ENCODE measurements around the gene CCSER1. TPM values are rescaled to one million over a fixed set of nuclear protein-coding genes. Genes with fewer than 3 reads are reported as not detected.

CCSER1 gene
- total and polyA plus RNA-seq, 4 donors = 0.61 to 23.0 (median 3.8) TPM

DNA sequence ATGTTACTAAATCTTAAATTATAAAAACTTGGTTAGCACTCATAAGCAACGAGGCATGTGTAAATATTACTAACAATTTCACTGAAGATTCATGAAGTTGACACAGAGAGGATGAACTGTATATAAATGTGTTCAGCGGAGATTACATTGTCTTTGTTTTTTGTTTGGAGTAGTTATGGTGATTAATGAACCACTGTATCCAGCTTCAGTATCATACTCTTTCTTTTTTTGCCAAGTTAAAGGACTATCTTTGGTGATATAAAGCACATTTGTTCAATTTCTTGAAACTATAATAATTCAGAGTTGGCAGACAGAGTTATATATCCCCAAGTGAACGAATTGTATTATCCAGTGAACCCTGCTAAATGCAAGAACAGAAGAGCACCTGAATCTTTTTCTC is 497.6 kb downstream of the CCSER1 start:
- Histone ChIP-seq H3K27me3 (ENCODE audit: control insufficient read depth in 3 of 3, insufficient read depth in 3 of 3, low read length in 2 of 3) (no peaks in the 10 kb centered on the region), H3K36me3 (ENCODE audit: control insufficient read depth in 4 of 4, insufficient read depth in 4 of 4, low read length in 4 of 4) (no peaks in the 10 kb centered on the region), H3K4me1 (ENCODE audit: control insufficient read depth in 5 of 5, insufficient read depth in 5 of 5, low read length in 5 of 5) (no peaks in the 10 kb centered on the region), H3K9ac (ENCODE audit: insufficient read depth in 1 of 2, low read length in 2 of 2) (no peak overlapping the region), H3K9me3 (ENCODE audit: control insufficient read depth in 4 of 4, insufficient read depth in 3 of 4, low read length in 3 of 4) (no peaks in the 10 kb centered on the region), H3K4me3 (no peak overlapping the region), H3K27ac (ENCODE audit: low read depth in 1 of 2, low read length in 1 of 2) (no peak overlapping the region)
- TF ChIP-seq, protein P1, sequence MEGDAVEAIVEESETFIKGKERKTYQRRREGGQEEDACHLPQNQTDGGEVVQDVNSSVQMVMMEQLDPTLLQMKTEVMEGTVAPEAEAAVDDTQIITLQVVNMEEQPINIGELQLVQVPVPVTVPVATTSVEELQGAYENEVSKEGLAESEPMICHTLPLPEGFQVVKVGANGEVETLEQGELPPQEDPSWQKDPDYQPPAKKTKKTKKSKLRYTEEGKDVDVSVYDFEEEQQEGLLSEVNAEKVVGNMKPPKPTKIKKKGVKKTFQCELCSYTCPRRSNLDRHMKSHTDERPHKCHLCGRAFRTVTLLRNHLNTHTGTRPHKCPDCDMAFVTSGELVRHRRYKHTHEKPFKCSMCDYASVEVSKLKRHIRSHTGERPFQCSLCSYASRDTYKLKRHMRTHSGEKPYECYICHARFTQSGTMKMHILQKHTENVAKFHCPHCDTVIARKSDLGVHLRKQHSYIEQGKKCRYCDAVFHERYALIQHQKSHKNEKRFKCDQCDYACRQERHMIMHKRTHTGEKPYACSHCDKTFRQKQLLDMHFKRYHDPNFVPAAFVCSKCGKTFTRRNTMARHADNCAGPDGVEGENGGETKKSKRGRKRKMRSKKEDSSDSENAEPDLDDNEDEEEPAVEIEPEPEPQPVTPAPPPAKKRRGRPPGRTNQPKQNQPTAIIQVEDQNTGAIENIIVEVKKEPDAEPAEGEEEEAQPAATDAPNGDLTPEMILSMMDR (IDR thresholded peaks at IDR 0.05; ENCODE audit: control extremely low read depth, extremely low read depth) = no peak
- peak in 2 of 3 donors; percentile 6 to 30 for DNase-seq
- no peak for ATAC-seq (ENCODE audit: insufficient read depth, low FRiP score)
- 42 to 60% methylated on average over 3 of the region's 3 CpGs for WGBS, 2 donors

DNA sequence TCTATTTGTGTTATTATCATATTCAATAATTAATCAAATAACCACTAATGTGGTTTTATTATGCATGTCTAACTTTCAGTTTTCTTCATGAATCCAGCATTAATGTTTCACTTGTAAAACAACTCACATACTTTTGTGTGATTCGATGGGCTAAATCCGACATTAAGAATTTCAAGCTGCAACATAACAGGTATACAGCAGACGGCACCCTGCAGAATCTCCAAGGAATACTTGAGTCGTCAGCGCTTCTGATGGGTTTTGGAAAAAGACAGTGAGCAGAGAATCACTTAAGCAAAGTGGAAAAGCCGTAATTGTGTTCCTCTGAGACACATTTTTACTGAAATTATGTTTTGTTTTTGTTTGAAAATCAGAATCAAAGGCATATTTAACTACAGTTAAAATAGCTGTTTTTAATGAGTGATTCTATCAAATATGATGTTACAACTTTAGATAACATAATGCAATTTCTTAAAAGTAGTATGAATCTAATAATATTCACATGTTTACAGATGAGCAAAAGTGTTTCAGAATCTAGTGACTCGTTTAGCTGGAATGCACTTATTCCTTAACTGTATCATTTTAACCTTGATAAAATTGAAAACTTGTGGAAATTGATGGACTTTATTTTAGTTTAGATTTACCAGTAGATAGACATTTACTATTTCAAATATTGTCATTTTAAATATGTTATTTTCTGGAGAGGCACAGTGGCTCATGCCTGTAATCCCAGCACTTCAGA is 514.8 kb downstream of the CCSER1 start:
- H3K9me3 ChIP-seq (ENCODE audit: control insufficient read depth in 4 of 4, insufficient read depth in 3 of 4, low read length in 3 of 4) = no peaks in the 10 kb centered on the region
- TF ChIP-seq, protein P1 (IDR thresholded peaks at IDR 0.05; ENCODE audit: control extremely low read depth, extremely low read depth) = no peak
- no peaks in the 10 kb centered on the region for H3K36me3 ChIP-seq (ENCODE audit: control insufficient read depth in 4 of 4, insufficient read depth in 4 of 4, low read length in 4 of 4)
- no peak for ATAC-seq (ENCODE audit: insufficient read depth, low FRiP score)
- DNase-seq = no peak
- no peak overlapping the region for H3K27ac ChIP-seq (ENCODE audit: low read depth in 1 of 2, low read length in 1 of 2)
- H3K27me3 ChIP-seq (ENCODE audit: control insufficient read depth in 3 of 3, insufficient read depth in 3 of 3, low read length in 2 of 3) = no peaks in the 10 kb centered on the region
- no peak overlapping the region for H3K9ac ChIP-seq (ENCODE audit: insufficient read depth in 1 of 2, low read length in 2 of 2)
- no peaks in the 10 kb centered on the region for H3K4me1 ChIP-seq (ENCODE audit: control insufficient read depth in 5 of 5, insufficient read depth in 5 of 5, low read length in 5 of 5)
- WGBS, 2 donors = 80 to 95% methylated on average over 7 of the region's 7 CpGs
- no peak overlapping the region for H3K4me3 ChIP-seq

DNA sequence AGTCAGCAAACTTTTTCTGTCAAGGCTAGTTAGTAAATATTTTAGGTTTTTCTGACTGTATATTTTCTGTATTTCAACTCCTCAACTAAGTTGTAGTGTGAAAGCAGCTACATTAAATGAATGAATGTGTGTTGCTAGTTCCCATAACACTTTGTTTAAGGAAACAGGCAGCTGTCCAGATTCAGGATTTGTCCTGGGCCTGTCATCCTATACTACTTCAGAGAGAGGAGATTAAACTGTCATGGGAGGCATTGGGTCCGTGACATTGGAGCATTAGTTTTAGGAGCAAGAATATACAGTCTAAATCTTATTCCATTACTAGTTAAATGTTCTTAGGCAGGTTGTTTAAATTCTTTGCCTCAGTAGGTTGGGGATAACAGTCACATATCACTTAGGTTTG is 516.0 kb downstream of the CCSER1 start:
- no peaks in the 10 kb centered on the region for H3K27me3 ChIP-seq (ENCODE audit: control insufficient read depth in 3 of 3, insufficient read depth in 3 of 3, low read length in 2 of 3)
- TF ChIP-seq, protein P1 (IDR thresholded peaks at IDR 0.05; ENCODE audit: control extremely low read depth, extremely low read depth) = no peak
- ATAC-seq (ENCODE audit: insufficient read depth, low FRiP score) (no peak), DNase-seq (no peak)
- H3K4me1 ChIP-seq (ENCODE audit: control insufficient read depth in 5 of 5, insufficient read depth in 5 of 5, low read length in 5 of 5) = no peaks in the 10 kb centered on the region
- no peaks in the 10 kb centered on the region for H3K9me3 ChIP-seq (ENCODE audit: control insufficient read depth in 4 of 4, insufficient read depth in 3 of 4, low read length in 3 of 4)
- no peak overlapping the region for H3K4me3 ChIP-seq
- WGBS, 2 donors = 93 to 98% methylated on average over 1 of the region's 1 CpG
- H3K27ac ChIP-seq (ENCODE audit: low read depth in 1 of 2, low read length in 1 of 2) = no peak overlapping the region
- no peaks in the 10 kb centered on the region for H3K36me3 ChIP-seq (ENCODE audit: control insufficient read depth in 4 of 4, insufficient read depth in 4 of 4, low read length in 4 of 4)
- H3K9ac ChIP-seq (ENCODE audit: insufficient read depth in 1 of 2, low read length in 2 of 2) = no peak overlapping the region

DNA sequence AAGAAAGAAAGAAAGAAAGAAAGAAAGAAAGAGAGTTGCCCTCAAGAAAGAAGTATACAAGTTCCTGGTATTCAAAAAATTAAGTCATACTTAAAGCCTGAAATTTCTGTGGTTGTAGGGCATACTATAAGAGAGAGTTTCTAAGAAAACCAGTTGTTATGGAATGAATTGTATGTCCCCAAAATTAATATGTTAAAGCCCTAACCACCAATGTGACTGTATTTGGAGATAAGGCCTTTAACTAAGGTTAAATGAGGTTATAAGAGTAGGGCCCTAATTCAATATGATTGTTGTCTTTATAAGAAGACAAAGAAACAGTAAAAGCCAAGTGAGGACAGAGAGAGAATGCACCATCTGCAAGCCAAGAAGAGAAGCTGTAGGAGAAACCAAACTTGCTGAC is 521.1 kb downstream of the CCSER1 start:
- no peak overlapping the region for H3K27ac ChIP-seq (ENCODE audit: low read depth in 1 of 2, low read length in 1 of 2)
- TF ChIP-seq, protein P1 (IDR thresholded peaks at IDR 0.05; ENCODE audit: control extremely low read depth, extremely low read depth) = no peak
- H3K27me3 ChIP-seq (ENCODE audit: control insufficient read depth in 3 of 3, insufficient read depth in 3 of 3, low read length in 2 of 3) = no peaks in the 10 kb centered on the region
- no peaks in the 10 kb centered on the region for H3K9me3 ChIP-seq (ENCODE audit: control insufficient read depth in 4 of 4, insufficient read depth in 3 of 4, low read length in 3 of 4)
- no peaks in the 10 kb centered on the region for H3K36me3 ChIP-seq (ENCODE audit: control insufficient read depth in 4 of 4, insufficient read depth in 4 of 4, low read length in 4 of 4)
- no peaks in the 10 kb centered on the region for H3K4me1 ChIP-seq (ENCODE audit: control insufficient read depth in 5 of 5, insufficient read depth in 5 of 5, low read length in 5 of 5)
- no peak overlapping the region for H3K9ac ChIP-seq (ENCODE audit: insufficient read depth in 1 of 2, low read length in 2 of 2)
- no peak for ATAC-seq (ENCODE audit: insufficient read depth, low FRiP score)
- H3K4me3 ChIP-seq = no peak overlapping the region
- no peak for DNase-seq
